Duodenal mucosa (tissue), 2 donors: ENCODE measurements around the gene CCDC85A.

Experiments used
- H3K27ac ChIP-seq: one replicate; pipeline ENCODE4 v1.7.0; 2013; ENCODE audit warnings: low read depth, low read length
- H3K27me3 ChIP-seq, 2 donors: one replicate each; pipeline ENCODE4 v1.7.0; 2013; ENCODE audit warnings: low read length in 2 of 2, control low read depth in 1 of 2; ENCODE audit not compliant: insufficient read depth in 2 of 2, control insufficient read depth in 1 of 2
- H3K36me3 ChIP-seq, 2 donors: one replicate each; pipeline ENCODE4 v1.7.0; 2013; ENCODE audit warnings: low read length in 2 of 2, control low read depth in 1 of 2; ENCODE audit not compliant: insufficient read depth in 2 of 2, control insufficient read depth in 1 of 2
- H3K4me1 ChIP-seq, 2 donors: one replicate each; pipeline ENCODE4 v1.7.0; 2013; ENCODE audit warnings: low read length in 2 of 2, control low read depth in 1 of 2; ENCODE audit not compliant: insufficient read depth in 2 of 2, control insufficient read depth in 1 of 2
- H3K4me3 ChIP-seq, 2 donors: one replicate each; pipeline ENCODE4 v1.7.0; 2013; ENCODE audit warnings: low read length in 2 of 2, low read depth in 1 of 2
- H3K9ac ChIP-seq, 2 donors: one replicate each; pipeline ENCODE4 v1.7.0; 2013; ENCODE audit warnings: low read length in 2 of 2, low read depth in 1 of 2
- H3K9me3 ChIP-seq, 2 donors: one replicate each; pipeline ENCODE4 v1.7.0; 2013; ENCODE audit warnings: low read length in 2 of 2, control low read depth in 1 of 2; ENCODE audit not compliant: control insufficient read depth in 1 of 2

The CCDC85A gene

DNA sequence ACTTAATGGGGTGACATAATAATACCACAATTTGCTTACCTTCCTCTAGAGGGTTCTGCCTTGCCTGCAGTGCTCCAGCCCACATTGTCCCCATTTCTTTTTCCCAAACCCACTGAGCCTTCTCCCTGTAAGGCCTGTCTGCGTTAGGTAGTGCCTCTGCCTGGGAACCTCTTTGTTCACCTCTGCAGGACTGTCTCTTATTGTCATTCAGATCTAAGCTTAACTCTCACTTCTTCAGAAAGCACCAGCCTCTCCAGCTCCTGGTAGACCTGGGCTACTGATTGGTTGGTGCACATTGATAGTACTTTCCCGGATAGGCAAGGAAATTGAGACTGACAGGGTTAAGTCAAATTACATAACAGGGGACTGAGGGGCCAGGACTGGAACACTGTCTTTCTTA, 49.1 kb downstream of the CCDC85A start:
- Histone ChIP-seq H3K36me3 (no peaks in the 10 kb centered on the region), H3K9ac (no peak overlapping the region), H3K4me3 (no peak overlapping the region), H3K27ac (no peak overlapping the region), H3K9me3 (no peaks in the 10 kb centered on the region), H3K27me3 (no peaks in the 10 kb centered on the region), H3K4me1 (no peaks in the 10 kb centered on the region)

DNA sequence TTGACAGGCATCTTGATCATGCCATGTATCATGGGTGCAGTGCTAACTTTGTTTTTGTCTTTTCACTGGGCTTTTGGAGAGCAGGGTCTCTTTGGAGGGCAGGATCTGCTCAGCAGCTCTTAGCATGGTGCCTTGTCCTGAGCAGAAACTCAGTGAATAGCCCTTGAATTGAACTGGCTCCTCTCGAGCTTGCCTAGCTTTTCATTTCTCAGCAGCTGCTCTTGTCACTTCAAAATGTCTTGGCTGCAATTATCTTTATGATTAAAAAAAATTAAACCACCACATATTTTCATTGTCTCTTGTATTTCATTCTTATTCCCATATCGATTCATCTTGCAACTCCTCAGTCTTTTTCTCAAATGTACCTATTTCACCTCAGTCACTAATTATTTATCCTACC, 50.5 kb downstream of the CCDC85A start:
- no peak overlapping the region for H3K4me3 ChIP-seq

DNA sequence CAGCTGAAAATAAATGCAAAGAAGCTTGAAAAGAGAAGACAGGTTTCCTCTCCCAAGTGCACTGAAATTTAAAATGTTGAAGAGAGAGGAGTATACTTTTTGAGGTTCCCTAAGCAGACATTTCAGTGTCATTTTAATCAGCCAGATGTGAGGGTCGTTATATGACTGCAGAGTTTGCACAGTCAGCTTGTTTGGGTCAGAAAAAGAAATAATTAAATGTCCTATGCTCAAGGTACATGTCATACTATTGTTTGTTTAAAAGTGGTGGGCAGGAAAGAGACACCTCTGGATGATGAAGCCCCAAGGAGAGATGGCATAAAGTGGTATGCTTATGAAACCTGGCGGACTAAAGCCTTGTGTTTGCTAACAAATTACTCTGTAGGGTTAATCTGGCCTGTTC, 55.2 kb downstream of the CCDC85A start:
- no peak overlapping the region for H3K4me3 ChIP-seq
- H3K9me3 ChIP-seq = no peaks in the 10 kb centered on the region
- H3K27me3 ChIP-seq = no peaks in the 10 kb centered on the region
- H3K36me3 ChIP-seq = no peaks in the 10 kb centered on the region
- H3K27ac ChIP-seq = no peak overlapping the region
- H3K4me1 ChIP-seq = no peaks in the 10 kb centered on the region
- no peak overlapping the region for H3K9ac ChIP-seq

More for the DNA sequence above, 50.5 kb downstream of the CCDC85A start:
- Histone ChIP-seq H3K27ac (no peak overlapping the region), H3K9ac (no peak overlapping the region), H3K4me1 (no peaks in the 10 kb centered on the region), H3K36me3 (no peaks in the 10 kb centered on the region), H3K9me3 (no peaks in the 10 kb centered on the region), H3K27me3 (no peaks in the 10 kb centered on the region)

DNA sequence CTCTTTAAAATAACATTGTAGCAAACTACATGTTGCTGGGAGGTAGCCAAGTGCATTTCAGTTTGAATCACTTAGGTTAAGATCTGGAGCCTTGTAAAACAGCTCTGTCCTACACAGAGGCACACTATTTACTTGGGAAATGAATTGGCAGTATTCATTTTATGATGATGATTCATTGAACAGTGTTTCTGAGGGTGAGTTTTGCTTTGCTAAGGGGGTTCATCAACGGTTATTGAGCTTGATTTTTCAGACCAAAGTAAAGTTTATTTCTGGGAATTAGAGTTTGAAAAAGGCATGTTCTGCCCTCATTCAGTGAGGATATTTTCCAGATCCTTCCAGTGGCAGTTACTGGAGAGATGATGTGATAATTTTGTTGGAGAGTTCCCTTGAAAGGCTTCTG, 55.6 kb downstream of the CCDC85A start:
- Histone ChIP-seq H3K9ac (no peak overlapping the region), H3K9me3 (no peaks in the 10 kb centered on the region), H3K36me3 (no peaks in the 10 kb centered on the region), H3K27me3 (no peaks in the 10 kb centered on the region), H3K27ac (no peak overlapping the region), H3K4me1 (no peaks in the 10 kb centered on the region), H3K4me3 (no peak overlapping the region)

DNA sequence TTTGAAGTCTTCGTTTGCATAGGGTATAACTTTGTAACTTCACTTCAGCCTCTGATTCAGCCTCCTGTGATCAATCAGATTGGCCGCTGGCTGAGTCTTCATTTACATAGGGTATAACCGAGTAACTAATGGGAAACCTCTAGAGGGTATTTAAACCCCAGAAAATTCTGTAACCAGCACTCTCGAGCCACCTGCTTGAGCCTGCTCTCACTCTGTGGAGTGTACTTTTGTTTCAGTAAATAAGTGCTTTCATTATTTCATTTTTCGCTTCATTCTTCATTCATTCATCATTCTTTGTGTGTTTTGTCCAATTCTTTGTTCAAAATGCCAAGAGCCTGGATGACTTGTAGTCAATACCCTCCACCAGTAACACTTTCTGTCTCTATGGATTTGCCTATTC, 56.4 kb downstream of the CCDC85A start:
- Histone ChIP-seq H3K9ac (no peak overlapping the region), H3K27me3 (no peaks in the 10 kb centered on the region), H3K4me1 (no peaks in the 10 kb centered on the region), H3K9me3 (no peaks in the 10 kb centered on the region), H3K27ac (no peak overlapping the region), H3K4me3 (no peak overlapping the region), H3K36me3 (no peaks in the 10 kb centered on the region)

DNA sequence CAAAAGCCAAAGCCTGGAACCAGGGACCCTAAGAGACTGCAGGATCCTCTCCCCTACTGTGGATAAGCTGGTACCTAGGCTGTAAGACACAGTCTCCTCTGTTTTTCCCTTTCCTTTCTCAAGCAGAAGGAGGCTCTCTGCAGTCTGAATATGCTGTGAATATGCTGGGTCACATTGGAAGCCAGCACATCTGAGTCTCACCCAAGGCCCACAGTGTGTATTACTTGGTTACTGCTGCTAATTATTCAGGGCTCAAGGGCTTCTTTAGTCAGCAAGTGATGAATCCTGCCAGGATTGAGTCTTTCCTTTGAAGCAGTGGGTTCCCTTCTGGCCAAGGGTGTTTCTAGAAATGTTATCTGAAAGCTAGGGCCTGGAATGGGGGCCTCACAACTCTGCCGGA, 60.7 kb downstream of the CCDC85A start:
- Histone ChIP-seq H3K9ac (no peak overlapping the region), H3K36me3 (no peaks in the 10 kb centered on the region), H3K4me3 (no peak overlapping the region), H3K4me1 (no peaks in the 10 kb centered on the region), H3K27me3 (no peaks in the 10 kb centered on the region), H3K9me3 (no peaks in the 10 kb centered on the region), H3K27ac (no peak overlapping the region)

DNA sequence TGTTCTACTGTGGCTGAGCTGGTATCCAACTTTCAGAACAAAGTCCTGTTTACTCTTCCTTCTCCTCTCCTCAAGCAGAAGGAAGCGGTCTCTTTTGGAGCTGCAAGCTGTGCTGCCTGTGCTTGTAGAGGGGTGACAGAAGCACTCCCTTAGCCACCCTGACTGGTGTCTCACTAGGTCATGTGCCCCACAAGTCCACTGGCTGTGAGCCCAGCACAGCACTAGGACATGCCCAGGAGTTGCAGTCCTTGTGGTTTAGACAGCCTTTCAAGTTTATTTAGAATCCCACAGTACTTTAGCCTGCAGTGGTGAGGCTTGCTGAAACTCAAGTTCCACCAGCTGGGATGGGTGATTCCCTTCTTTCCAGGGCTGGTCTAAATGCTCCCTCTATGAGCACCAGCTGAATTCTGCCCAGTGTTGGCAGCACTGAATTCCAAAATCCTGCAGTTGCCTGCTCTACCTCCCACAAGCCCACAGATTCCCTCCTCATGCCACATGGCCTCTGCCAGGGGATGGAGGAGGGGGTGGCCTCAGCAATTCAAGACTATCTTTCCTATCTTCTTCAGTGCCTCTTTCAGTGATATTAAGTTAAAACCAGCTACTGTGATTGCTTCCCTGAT, 61.2 kb downstream of the CCDC85A start:
- H3K4me3 ChIP-seq = no peak overlapping the region
- no peaks in the 10 kb centered on the region for H3K9me3 ChIP-seq
- H3K27ac ChIP-seq = no peak overlapping the region
- H3K9ac ChIP-seq = no peak overlapping the region
- no peaks in the 10 kb centered on the region for H3K4me1 ChIP-seq
- H3K27me3 ChIP-seq = no peaks in the 10 kb centered on the region
- H3K36me3 ChIP-seq = no peaks in the 10 kb centered on the region

DNA sequence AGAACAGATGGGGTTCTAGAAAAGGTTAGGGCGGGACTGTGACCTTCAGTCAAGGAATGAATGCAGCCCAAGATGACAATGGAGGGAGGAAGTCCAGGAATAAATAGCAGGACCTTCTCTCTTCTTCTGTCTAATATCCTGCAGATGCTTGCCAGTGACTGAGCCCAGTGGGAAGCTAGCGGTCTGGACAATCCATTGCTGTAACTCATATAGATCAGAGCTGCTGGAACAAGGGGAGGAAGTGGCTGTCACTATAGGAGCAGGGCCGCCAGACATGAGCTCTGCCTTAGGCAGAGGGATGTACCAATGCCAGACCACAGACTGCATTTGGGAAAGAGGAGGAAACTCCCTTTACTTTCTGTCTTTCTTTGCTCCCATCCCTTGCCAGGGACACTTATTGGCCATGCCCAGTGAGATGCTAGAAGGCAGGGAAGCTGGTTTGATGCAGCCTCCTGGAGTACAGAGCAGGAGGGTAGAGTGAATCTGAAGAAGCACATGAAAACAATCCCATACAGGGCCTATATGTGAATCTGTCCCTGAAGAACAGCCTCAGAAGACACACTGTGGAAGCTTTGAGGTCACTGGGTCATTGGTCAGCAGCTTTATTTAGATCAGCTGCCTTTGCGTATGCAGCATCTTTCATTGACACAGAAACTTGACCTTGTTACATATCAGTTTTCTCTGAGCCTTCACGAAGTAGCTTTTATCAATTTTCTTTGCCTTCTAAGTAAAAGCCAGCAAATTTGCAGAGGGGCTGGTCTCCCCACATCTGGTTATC, 65.4 kb downstream of the CCDC85A start:
- no peaks in the 10 kb centered on the region for H3K9me3 ChIP-seq
- no peak overlapping the region for H3K4me3 ChIP-seq
- H3K9ac ChIP-seq = no peak overlapping the region
- H3K27ac ChIP-seq = no peak overlapping the region
- no peaks in the 10 kb centered on the region for H3K27me3 ChIP-seq
- no peaks in the 10 kb centered on the region for H3K36me3 ChIP-seq
- H3K4me1 ChIP-seq = no peaks in the 10 kb centered on the region

DNA sequence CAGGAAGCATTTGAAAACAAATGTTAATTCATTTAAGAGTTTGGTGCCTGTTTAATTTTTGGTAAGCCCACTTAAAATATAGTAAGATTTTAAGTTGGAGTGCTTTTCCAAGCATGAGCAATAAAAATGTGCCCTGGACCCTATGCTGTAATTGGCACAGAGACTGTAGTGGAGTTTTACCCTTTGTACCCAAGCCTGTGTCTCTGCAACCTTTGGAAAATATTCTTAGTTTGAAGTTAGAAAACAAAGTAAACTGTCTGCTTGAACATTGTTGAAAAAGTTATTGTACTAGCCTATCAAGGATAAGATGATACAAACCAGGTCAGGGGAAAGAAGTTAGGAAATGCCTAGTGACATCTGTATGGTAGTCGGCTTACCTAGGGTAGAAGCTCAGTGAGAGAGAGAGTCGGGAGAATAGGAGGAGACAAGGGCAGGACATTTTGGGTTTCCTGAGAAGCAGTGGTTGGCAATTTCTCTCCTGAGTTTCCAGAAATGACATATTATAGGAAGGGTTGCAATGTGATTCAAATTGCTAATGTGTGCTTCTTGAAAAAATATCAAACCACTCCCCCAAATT, 66.5 kb downstream of the CCDC85A start:
- Histone ChIP-seq H3K4me3 (no peak overlapping the region), H3K27ac (no peak overlapping the region), H3K27me3 (no peaks in the 10 kb centered on the region), H3K36me3 (no peaks in the 10 kb centered on the region), H3K9me3 (no peaks in the 10 kb centered on the region), H3K9ac (no peak overlapping the region), H3K4me1 (no peaks in the 10 kb centered on the region)

DNA sequence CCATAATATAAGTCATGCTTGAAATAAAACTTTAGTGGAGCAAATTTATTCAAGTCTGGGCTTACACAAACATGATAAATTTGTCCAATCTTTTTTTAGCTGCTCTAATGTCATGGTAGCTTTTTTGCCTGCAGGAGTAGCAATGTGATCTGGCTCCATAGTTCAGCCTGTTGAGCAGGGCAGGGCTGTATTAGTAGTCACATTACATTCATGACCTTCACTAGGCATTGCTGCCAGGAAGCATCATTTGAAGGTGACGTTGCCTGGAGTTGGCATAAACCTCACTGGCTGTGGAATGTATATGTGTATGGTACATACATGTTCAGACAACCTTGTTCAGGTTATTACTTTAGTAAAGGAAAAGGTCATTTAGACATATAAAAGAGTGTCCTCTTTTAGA, 76.6 kb downstream of the CCDC85A start:
- H3K4me1 ChIP-seq = no peaks in the 10 kb centered on the region
- no peaks in the 10 kb centered on the region for H3K9me3 ChIP-seq
- no peaks in the 10 kb centered on the region for H3K36me3 ChIP-seq
- no peaks in the 10 kb centered on the region for H3K27me3 ChIP-seq
- H3K9ac ChIP-seq = no peak overlapping the region
- H3K27ac ChIP-seq = no peak overlapping the region
- no peak overlapping the region for H3K4me3 ChIP-seq
